CD14-positive monocyte (primary cell): Measurements from ENCODE around the gene TMEM44. TPM values are rescaled to one million over a fixed set of nuclear protein-coding genes. Genes with fewer than 3 reads are reported as not detected.

Experiments
- DNase-seq, 3 donors: peaks; one replicate each; pipeline ENCODE4 v3.0.0-alpha.2; 2011 to 2022
- H2AFZ ChIP-seq: 2 replicates; pipeline ENCODE4 v1.6.0; 2012; ENCODE audit warnings: mild to moderate bottlenecking, low read depth, low read length, inconsistent platforms; ENCODE audit not compliant: insufficient read depth, poor library complexity, severe bottlenecking
- H3K27ac ChIP-seq, 2 donors: 1 replicate in 1 of 2; 2 replicates in 1 of 2; pipeline ENCODE4 v1.5.1; 2012 to 2013; ENCODE audit warnings: low read length in 2 of 2, control low read depth in 1 of 2, inconsistent platforms in 1 of 2, low read depth in 1 of 2, mild to moderate bottlenecking in 1 of 2
- H3K27me3 ChIP-seq, 2 donors: one replicate each; pipeline versions ENCODE4 v1.6.0 to v1.6.1; 2011 to 2013; ENCODE audit warnings: low read length in 2 of 2; ENCODE audit not compliant: control insufficient read depth in 2 of 2, insufficient read depth in 2 of 2
- H3K36me3 ChIP-seq, 2 donors: replicated peaks in 1 of 2; 1 replicate in 1 of 2; 2 replicates in 1 of 2; pipeline versions ENCODE4 v1.5.1 to v1.6.1; 2012 to 2013; ENCODE audit warnings: low read length in 2 of 2, control low read depth in 1 of 2, inconsistent platforms in 1 of 2, mild to moderate bottlenecking in 1 of 2; ENCODE audit not compliant: insufficient read depth in 2 of 2, control insufficient read depth in 1 of 2
- H3K4me1 ChIP-seq, 2 donors: 1 replicate in 1 of 2; 2 replicates in 1 of 2; pipeline versions ENCODE4 v1.5.1 to v1.6.1; 2012 to 2013; ENCODE audit warnings: low read length in 2 of 2, control low read depth in 1 of 2, inconsistent platforms in 1 of 2, mild to moderate bottlenecking in 1 of 2, moderate library complexity in 1 of 2; ENCODE audit not compliant: insufficient read depth in 2 of 2, control insufficient read depth in 1 of 2
- H3K4me2 ChIP-seq: replicated peaks from 2 replicates; pipeline ENCODE3; 2012; ENCODE audit warnings: low read length, moderate library complexity, mild to moderate bottlenecking; ENCODE audit not compliant: poor library complexity, severe bottlenecking; ENCODE audit errors: extremely low read depth
- H3K4me3 ChIP-seq, 3 experiments: fragments of 200-600 bp in 1 of 3; sonication (generic) in 1 of 3; replicated peaks in 1 of 3; 1 replicate in 2 of 3; 2 replicates in 1 of 3; pipeline ENCODE4 v1.5.1; 2011 to 2013; ENCODE audit warnings: low read length in 3 of 3, mild to moderate bottlenecking in 3 of 3, control low read depth in 2 of 3, low read depth in 2 of 3, inconsistent platforms in 1 of 3, moderate library complexity in 1 of 3
- H3K79me2 ChIP-seq: 2 replicates; pipeline ENCODE4 v1.6.0; 2012; ENCODE audit warnings: mild to moderate bottlenecking, control low read depth, inconsistent platforms, low read length, moderate library complexity; ENCODE audit not compliant: insufficient read depth
- H3K9ac ChIP-seq: 2 replicates; pipeline ENCODE4 v1.6.0; 2017; ENCODE audit warnings: low read length, mild to moderate bottlenecking; ENCODE audit not compliant: insufficient read depth, poor library complexity, severe bottlenecking
- H3K9me3 ChIP-seq, 2 donors: replicated peaks in 1 of 2; 1 replicate in 1 of 2; 2 replicates in 1 of 2; pipeline versions ENCODE4 v1.5.1 to v1.6.1; 2012 to 2013; ENCODE audit warnings: low read length in 2 of 2, control low read depth in 1 of 2; ENCODE audit not compliant: control insufficient read depth in 1 of 2, insufficient read depth in 1 of 2
- H4K20me1 ChIP-seq: 2 replicates; pipeline ENCODE4 v1.6.0; 2012; ENCODE audit warnings: mild to moderate bottlenecking, low read length, control low read depth, moderate library complexity; ENCODE audit not compliant: insufficient read depth
- H3K27ac Mint-ChIP-seq, 7 donors: one replicate each; pipeline ENCODE4 v1.8.0; 2020; ENCODE audit warnings: mild to moderate bottlenecking in 7 of 7, mixed read lengths in 7 of 7, moderate library complexity in 6 of 7, inconsistent platforms in 2 of 7
- H3K27me3 Mint-ChIP-seq, 3 donors: one replicate each; pipeline ENCODE4 v1.8.0; 2021 to 2022; ENCODE audit warnings: low read depth in 3 of 3, mild to moderate bottlenecking in 3 of 3, mixed read lengths in 3 of 3, moderate library complexity in 3 of 3, inconsistent platforms in 1 of 3
- H3K36me3 Mint-ChIP-seq, 2 donors: one replicate each; pipeline ENCODE4 v1.8.0; 2020; ENCODE audit warnings: mixed read lengths in 2 of 2, inconsistent platforms in 1 of 2, mild to moderate bottlenecking in 1 of 2
- H3K4me1 Mint-ChIP-seq: one replicate; pipeline ENCODE4 v1.8.0; 2020; ENCODE audit warnings: mild to moderate bottlenecking, mixed read lengths
- H3K4me3 Mint-ChIP-seq, 2 donors: one replicate each; pipeline ENCODE4 v1.8.0; 2020; ENCODE audit warnings: mild to moderate bottlenecking in 2 of 2, mixed read lengths in 2 of 2, moderate library complexity in 1 of 2
- H3K9me3 Mint-ChIP-seq, 7 donors: one replicate each; pipeline ENCODE4 v1.8.0; 2020 to 2022; ENCODE audit warnings: mixed read lengths in 7 of 7, mild to moderate bottlenecking in 6 of 7, moderate library complexity in 6 of 7, inconsistent platforms in 2 of 7
- CTCF ChIP-seq: fragments of 200-600 bp; IDR thresholded peaks from one replicate; pipeline ENCODE4 v1.8.0; 2022; ENCODE audit warnings: antibody characterized with exemption, mild to moderate bottlenecking
- WGBS: methylation state at CpG from one replicate; pipeline ENCODE4 v1.1.5; 2013; ENCODE audit warnings: missing lambda C conversion rate; ENCODE audit not compliant: insufficient coverage; 5-methylcytosine and 5-hydroxymethylcytosine counted together
- intact Hi-C, 2 donors: fragments of 100-400 bp; cut with micrococcal nuclease; formaldehyde crosslinking; loops; one replicate each; pipeline versions ENCODE4 v1.15.0 to v1.15.1; 2023
- polyA plus RNA-seq, 3 donors: library from polyadenylated mRNA; depleted of rRNA in 1 of 3; unstranded in 2 of 3; stranded (reverse) in 1 of 3; fragments of 300-500 nt in 2 of 3; fragments of >200 nt in 1 of 3; fragmentation: Illumina TruSeq in 2 of 3; gene quantifications; 1 replicate in 2 of 3; 2 replicates in 1 of 3; pipeline ENCODE4 v1.2.3, GENCODE V29; 2012 to 2021

The TMEM44 gene
- polyA plus RNA-seq, 3 donors = 0.68 TPM; not detected in 2

DNA sequence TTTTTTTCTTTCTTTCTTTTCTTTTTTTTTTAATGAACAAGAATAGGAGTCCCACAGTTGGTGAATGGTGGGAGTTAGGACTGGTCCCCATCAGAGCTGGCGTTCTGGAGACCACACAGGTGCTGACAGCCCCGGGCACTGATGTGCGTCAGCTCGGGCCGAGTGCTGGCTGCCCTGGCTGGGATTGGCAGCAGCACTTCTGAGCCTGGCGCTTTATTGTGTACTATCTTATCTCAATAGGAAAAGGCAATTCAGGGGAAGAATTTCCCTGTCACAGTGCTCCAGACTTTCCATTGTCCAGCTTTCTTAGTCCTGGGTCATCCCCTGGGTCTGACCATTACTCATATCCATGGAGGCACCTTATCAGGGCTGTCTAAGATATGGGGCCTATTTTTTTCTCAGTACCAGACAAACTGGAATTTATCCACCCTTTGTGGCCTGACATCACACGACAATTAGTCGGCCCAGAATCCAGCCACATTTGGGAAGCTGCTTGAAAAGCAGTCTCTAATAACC, 54.1 kb downstream of the TMEM44 start:
- Histone ChIP-seq H3K9ac (no peak overlapping the region), H3K79me2 (peaks cover 4% of the 10 kb centered on the region), H3K27me3 (no peaks in the 10 kb centered on the region), H3K36me3 (no peaks in the 10 kb centered on the region), H2AFZ (no peak overlapping the region), H4K20me1 (no peaks in the 10 kb centered on the region), H3K4me3 (no peak overlapping the region), H3K4me2 (no peak overlapping the region), H3K4me1 (peaks cover 29 to 38% of the 10 kb centered on the region in 2 donors), H3K9me3 (no peaks in the 10 kb centered on the region), H3K27ac (no peak overlapping the region)
- no peak overlapping the region for H3K4me3 Mint-ChIP-seq
- peaks cover 33% of the 10 kb centered on the region for H3K4me1 Mint-ChIP-seq
- TF ChIP-seq CTCF = no peak
- WGBS = 84% methylated on average over 7 of the region's 8 CpGs
- H3K27me3 Mint-ChIP-seq = no peaks in the 10 kb centered on the region
- H3K27ac Mint-ChIP-seq = peak overlapping the region in 3 of 7 donors; percentile 6 to 26 (median 12)
- intact Hi-C loops = no loop called here
- no peak for DNase-seq
- H3K9me3 Mint-ChIP-seq = peaks cover 0 to 3% (median 0%) of the 10 kb centered on the region in 7 donors
- H3K36me3 Mint-ChIP-seq = no peaks in the 10 kb centered on the region

GRCh38 chr3:194577986-194578905, 55.0 kb downstream of the TMEM44 start:
- Histone ChIP-seq H2AFZ (no peak overlapping the region), H3K27me3 (peaks cover 0 to under 1% of the 10 kb centered on the region in 2 donors), H3K4me3 (no peak overlapping the region), H3K36me3 (no peaks in the 10 kb centered on the region), H3K4me2 (no peak overlapping the region), H3K9ac (no peak overlapping the region), H3K79me2 (no peaks in the 10 kb centered on the region), H4K20me1 (no peaks in the 10 kb centered on the region), H3K27ac (peak overlapping the region in 1 of 2 donors; percentile 56), H3K9me3 (no peaks in the 10 kb centered on the region), H3K4me1 (peaks cover 26 to 41% of the 10 kb centered on the region in 2 donors)
- Mint-ChIP-seq H3K27ac (peak overlapping the region; percentile 30 to 88 (median 70)), H3K36me3 (no peaks in the 10 kb centered on the region), H3K9me3 (no peaks in the 10 kb centered on the region), H3K4me3 (no peak overlapping the region), H3K27me3 (peaks cover 0 to 5% (median 4%) of the 10 kb centered on the region in 3 donors), H3K4me1 (peaks cover 39% of the 10 kb centered on the region)
- no peak for TF ChIP-seq CTCF
- WGBS = 29% methylated on average over 6 of the region's 9 CpGs
- peak; percentile 70 to 91 (median 87) for DNase-seq
- intact Hi-C loops = no loop called here
